Measurements from ENCODE around the gene UBE2U. TPM values are rescaled to one million over a fixed set of nuclear protein-coding genes. Genes with fewer than 3 reads are reported as not detected.

UBE2U gene
- total and polyA plus RNA-seq, 2 experiments from 2014 or later: not detected

DNA sequence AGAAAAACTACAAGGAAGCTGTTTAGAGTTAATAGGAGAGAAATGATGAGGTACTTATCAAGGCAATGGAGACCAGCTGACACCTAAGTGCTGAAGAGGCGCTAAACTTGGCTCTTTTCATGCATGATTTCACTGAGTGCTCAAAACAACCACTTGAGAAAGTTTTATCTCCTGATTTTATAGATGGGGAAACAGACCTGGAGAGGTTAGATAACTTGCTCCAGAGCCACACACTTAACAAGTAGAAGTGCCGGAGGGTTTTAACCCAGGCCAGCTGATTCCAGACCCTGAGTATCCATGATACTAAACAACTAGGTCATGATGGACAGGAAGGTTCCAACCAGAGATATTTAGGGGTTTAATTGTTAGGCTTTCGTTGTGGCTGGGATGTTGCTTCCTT is 25.9 kb downstream of the UBE2U start:
- no peak overlapping the region for H3K4me3 ChIP-seq
- no peak for TF ChIP-seq JUNB (IDR thresholded peaks at IDR 0.05; ENCODE audit: unreplicated experiment)
- TF ChIP-seq NANOG (IDR thresholded peaks at IDR 0.05; ENCODE audit: borderline replicate concordance): no peak
- TF ChIP-seq, protein P1, sequence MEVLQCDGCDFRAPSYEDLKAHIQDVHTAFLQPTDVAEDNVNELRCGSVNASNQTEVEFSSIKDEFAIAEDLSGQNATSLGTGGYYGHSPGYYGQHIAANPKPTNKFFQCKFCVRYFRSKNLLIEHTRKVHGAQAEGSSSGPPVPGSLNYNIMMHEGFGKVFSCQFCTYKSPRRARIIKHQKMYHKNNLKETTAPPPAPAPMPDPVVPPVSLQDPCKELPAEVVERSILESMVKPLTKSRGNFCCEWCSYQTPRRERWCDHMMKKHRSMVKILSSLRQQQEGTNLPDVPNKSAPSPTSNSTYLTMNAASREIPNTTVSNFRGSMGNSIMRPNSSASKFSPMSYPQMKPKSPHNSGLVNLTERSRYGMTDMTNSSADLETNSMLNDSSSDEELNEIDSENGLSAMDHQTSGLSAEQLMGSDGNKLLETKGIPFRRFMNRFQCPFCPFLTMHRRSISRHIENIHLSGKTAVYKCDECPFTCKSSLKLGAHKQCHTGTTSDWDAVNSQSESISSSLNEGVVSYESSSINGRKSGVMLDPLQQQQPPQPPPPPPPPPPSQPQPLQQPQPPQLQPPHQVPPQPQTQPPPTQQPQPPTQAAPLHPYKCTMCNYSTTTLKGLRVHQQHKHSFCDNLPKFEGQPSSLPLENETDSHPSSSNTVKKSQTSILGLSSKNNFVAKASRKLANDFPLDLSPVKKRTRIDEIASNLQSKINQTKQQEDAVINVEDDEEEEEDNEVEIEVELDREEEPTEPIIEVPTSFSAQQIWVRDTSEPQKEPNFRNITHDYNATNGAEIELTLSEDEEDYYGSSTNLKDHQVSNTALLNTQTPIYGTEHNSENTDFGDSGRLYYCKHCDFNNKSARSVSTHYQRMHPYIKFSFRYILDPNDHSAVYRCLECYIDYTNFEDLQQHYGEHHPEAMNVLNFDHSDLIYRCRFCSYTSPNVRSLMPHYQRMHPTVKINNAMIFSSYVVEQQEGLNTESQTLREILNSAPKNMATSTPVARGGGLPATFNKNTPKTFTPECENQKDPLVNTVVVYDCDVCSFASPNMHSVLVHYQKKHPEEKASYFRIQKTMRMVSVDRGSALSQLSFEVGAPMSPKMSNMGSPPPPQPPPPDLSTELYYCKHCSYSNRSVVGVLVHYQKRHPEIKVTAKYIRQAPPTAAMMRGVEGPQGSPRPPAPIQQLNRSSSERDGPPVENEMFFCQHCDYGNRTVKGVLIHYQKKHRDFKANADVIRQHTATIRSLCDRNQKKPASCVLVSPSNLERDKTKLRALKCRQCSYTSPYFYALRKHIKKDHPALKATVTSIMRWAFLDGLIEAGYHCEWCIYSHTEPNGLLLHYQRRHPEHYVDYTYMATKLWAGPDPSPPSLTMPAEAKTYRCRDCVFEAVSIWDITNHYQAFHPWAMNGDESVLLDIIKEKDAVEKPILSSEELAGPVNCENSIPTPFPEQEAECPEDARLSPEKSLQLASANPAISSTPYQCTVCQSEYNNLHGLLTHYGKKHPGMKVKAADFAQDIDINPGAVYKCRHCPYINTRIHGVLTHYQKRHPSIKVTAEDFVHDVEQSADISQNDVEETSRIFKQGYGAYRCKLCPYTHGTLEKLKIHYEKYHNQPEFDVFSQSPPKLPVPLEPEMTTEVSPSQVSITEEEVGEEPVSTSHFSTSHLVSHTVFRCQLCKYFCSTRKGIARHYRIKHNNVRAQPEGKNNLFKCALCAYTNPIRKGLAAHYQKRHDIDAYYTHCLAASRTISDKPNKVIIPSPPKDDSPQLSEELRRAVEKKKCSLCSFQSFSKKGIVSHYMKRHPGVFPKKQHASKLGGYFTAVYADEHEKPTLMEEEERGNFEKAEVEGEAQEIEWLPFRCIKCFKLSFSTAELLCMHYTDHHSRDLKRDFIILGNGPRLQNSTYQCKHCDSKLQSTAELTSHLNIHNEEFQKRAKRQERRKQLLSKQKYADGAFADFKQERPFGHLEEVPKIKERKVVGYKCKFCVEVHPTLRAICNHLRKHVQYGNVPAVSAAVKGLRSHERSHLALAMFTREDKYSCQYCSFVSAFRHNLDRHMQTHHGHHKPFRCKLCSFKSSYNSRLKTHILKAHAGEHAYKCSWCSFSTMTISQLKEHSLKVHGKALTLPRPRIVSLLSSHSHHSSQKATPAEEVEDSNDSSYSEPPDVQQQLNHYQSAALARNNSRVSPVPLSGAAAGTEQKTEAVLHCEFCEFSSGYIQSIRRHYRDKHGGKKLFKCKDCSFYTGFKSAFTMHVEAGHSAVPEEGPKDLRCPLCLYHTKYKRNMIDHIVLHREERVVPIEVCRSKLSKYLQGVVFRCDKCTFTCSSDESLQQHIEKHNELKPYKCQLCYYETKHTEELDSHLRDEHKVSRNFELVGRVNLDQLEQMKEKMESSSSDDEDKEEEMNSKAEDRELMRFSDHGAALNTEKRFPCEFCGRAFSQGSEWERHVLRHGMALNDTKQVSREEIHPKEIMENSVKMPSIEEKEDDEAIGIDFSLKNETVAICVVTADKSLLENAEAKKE (CRISPR knock-in tag; IDR thresholded peaks at IDR 0.05): no peak
- TF ChIP-seq POLR2AphosphoS5 (IDR thresholded peaks at IDR 0.05; ENCODE audit: low read depth): no peak
- no peak for TF ChIP-seq EZH2 (IDR thresholded peaks at IDR 0.05; ENCODE audit: low read depth, unreplicated experiment)
- TF ChIP-seq, protein P2, sequence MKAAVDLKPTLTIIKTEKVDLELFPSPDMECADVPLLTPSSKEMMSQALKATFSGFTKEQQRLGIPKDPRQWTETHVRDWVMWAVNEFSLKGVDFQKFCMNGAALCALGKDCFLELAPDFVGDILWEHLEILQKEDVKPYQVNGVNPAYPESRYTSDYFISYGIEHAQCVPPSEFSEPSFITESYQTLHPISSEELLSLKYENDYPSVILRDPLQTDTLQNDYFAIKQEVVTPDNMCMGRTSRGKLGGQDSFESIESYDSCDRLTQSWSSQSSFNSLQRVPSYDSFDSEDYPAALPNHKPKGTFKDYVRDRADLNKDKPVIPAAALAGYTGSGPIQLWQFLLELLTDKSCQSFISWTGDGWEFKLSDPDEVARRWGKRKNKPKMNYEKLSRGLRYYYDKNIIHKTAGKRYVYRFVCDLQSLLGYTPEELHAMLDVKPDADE (IDR thresholded peaks at IDR 0.05): no peak
- TF ChIP-seq ZNF331 (CRISPR knock-in tag; IDR thresholded peaks at IDR 0.05; ENCODE audit: low read depth): no peak
- TF ChIP-seq EZH2phosphoT487 (IDR thresholded peaks at IDR 0.05; ENCODE audit: unreplicated experiment): no peak
- no peak for TF ChIP-seq CREB1 (CRISPR knock-in tag; IDR thresholded peaks at IDR 0.05; ENCODE audit: low read depth)
- peak overlapping the region; percentile 38; the same call in 1 of the 2 replicates for H2AFZ ChIP-seq

More for the DNA sequence above, 25.9 kb downstream of the UBE2U start:
- H3K9me3 Mint-ChIP-seq: no peaks in the 10 kb centered on the region
- H3K4me3 Mint-ChIP-seq: no peak overlapping the region
- no peaks in the 10 kb centered on the region for H3F3A ChIP-seq (replicated peaks; ENCODE audit: low read depth)
- no peaks in the 10 kb centered on the region for H3K27me3 ChIP-seq (ENCODE audit: insufficient read depth)
- H4K20me1 ChIP-seq (replicated peaks; ENCODE audit: insufficient read depth): no peaks in the 10 kb centered on the region
- DNase-seq (ENCODE audit: low spot score) (no peak), ATAC-seq (no peak)
- H3K4me1 ChIP-seq (ENCODE audit: insufficient read depth): no peaks in the 10 kb centered on the region
- H3K4me1 Mint-ChIP-seq: peaks cover 3% of the 10 kb centered on the region; the same call in 2 of the 3 replicates
- no peak overlapping the region for H3K27ac ChIP-seq (ENCODE audit: low read depth)
- H3K4me2 ChIP-seq: no peak overlapping the region
- H3K27ac Mint-ChIP-seq: no peak overlapping the region
- H3K36me3 Mint-ChIP-seq (ENCODE audit: low read depth): no peaks in the 10 kb centered on the region
- no peaks in the 10 kb centered on the region for H3K36me3 ChIP-seq (ENCODE audit: insufficient read depth)
- no peaks in the 10 kb centered on the region for H3K27me3 Mint-ChIP-seq (ENCODE audit: insufficient read depth, low read depth, poor library complexity)
- no peaks in the 10 kb centered on the region for H3K79me2 ChIP-seq (replicated peaks; ENCODE audit: insufficient read depth)
- no peaks in the 10 kb centered on the region; the same call in 1 of the 2 replicates for H3K9me2 ChIP-seq (ENCODE audit: insufficient read depth)

Measured in GM23338 (cell line).